DMS79 treated with DMSO at 0.1 percent for 48 hours (cell line): ENCODE results near the gene HVCN1.

ENCODE experiments used
- DNase-seq: peaks from one replicate; lab custom pipeline; 2025; lab: John Stamatoyannopoulos, UW

HVCN1 gene

GRCh38 chr12:110699591-110700445 is 10.9 kb upstream of the HVCN1 start:
- no peak for DNase-seq

DNA sequence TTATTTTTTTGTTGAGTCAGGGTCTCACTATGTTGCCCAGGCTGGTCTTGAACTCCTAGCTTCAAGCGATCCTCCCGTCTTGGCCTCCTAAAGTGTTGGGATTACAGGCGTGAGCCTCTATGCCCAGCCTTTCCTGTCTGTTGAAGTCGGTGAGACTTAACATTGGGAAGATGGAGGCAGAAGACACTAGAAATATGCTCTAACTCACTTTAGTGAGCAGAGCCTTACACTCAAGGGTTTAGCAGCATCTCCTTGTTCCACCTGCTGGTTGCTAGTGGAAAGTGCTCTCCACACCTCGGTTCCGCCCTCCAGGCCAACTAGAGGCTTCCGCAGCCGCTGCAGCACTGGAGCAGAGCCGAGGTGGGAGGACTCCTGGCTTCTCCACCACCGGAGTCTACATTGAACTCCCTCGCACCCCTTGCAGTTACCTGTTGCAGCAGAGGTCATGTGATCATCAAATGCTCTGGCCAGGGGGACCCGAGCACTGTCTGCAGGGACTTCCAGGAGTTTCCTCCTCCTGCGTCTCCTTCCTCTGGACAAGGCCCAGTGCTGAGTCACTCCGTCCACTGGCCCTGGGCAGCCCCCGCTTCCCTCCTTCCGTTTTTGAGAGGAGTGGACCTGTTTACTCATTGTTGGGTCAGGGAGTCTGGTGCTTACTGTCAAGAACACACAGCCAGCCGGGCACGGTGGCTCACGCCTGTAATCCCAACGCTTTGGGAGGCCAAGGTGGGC is 9.4 kb upstream of the HVCN1 start:
- DNase-seq, result no peak

GRCh38 chr12:110697236-110697635 is 8.3 kb upstream of the HVCN1 start:
- no peak for DNase-seq

DNA sequence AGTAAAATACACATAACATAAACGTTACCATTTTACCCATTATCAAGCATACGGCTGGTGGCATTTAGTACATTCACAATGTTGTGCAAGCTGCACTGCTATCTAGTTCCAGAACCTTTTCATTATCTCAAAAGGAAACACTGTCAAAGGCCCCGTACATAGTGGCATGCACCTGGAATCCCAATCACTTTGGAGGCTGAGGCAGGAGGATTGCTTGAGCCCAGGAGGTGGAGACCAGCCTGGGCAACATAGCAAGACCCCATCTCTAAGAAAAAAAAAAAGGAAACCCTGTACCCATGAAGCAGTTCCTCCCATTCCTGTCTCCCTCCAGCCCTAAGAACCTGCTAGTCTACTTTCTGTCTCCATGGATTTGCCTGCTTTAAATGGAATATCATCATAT is 7.4 kb upstream of the HVCN1 start:
- no peak for DNase-seq

GRCh38 chr12:110694330-110694901 is 5.5 kb upstream of the HVCN1 start:
- DNase-seq, result no peak

GRCh38 chr12:110693731-110694130 is 4.8 kb upstream of the HVCN1 start:
- no peak for DNase-seq

GRCh38 chr12:110690127-110690430 is 1.2 kb upstream of the HVCN1 start:
- no peak for DNase-seq

DNA sequence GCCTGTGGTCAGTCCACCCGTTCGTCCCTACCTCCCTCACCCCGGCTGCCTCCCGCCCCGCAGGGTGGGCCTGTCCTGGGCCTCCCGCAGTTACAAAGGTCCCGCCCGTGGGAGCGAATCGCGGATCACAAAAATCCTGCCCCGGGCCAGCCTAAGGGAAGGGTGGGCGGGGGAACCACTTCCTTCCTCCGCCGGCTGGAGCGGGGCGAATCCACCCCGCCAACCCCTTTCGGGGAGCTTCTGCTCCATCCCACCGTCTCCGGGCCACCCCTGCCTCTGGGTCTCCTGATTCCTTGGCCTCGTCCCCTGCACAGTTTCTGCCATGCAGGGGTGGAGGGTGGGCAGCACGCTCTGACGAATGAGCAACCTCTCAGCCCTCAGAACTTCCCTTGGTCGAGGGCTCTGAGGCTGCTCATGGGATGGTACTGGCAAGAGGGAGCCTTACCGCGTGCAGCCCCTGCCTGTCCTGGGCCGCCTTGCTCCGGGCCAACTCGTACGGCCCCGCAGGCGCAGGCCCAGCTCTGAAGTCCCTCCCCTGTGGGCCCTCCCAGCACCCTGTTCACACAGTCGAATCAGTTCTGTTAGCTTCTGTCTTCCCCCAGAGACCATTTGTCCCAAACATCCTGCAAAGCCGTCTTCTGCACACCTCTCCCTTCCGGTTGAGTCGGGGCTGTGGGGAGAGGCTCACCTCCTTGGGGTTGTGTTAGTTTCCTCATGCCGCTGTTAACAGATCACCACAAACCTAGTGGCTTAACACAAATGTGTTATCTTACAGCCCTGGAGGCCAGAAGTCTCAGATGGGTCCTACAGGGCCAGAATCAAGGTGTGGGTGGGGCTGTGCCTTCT is 589 bp upstream of the HVCN1 start:
- no peak for DNase-seq

DNA sequence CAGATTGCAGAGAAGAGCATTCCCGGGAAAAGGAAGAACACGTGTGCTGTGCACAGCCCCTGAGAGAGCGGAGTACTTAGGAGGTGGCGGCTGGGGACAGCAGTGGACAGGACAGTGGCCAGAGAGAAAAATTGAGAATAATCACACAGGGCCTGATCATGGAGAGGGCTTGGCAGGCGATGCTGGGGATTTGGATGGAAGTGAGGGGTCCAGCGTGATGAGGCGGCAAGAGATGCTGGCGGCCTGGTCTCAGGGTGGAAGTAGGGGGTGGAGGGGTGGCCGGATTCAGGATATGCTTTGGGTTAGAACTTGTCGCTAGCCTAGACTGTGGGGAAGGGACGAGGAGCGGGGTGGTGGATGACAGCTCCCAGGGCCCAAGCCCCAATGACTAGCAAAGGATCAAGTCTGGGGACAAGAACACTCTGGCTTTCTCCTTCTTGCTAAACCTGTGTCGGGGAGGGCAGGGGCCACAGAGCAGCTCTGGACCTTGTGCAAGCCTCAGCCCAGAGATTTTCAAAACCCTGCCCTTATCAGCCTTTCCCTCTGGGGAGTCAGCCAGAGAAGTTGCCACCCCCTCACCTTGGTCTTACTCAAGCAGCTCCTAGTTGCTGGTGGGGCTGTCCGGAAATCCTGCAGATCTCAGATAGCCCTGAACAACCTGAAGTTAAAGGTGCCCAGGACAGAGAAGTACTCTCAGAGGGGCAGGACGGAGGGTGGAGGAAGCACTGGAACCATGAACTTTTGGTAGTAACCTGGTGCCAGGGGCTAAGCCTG is 1.3 kb downstream of the HVCN1 start:
- no peak for DNase-seq

DNA sequence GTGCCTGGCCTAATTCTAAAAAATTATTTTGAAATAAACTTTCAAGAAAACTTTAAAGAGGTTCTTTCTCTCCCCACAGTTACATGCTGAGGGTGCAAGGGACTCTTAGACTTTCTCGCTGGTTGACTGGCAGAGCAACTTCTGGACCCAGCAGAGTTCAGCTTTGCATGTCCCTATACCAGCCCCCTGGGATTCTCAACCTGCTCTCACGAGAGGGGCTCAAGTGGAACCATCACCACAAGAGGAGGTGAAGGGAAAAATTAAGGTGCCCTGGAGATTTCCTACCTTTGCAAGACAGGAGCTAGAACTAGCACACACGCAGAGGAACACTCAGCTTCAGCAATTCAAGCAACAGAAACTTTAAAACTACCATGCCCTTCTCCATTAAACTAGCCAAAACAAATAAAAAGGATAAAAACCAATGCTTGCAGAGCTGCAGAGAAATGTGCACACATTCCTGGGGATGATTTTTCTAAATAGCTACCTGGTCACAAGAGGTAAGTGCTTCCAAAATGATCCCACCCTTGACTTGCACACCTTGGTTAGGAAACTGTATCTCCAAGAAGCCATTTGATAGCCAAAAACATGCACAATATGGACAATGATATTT is 2.5 kb downstream of the HVCN1 start:
- DNase-seq, result no peak

- DNase-seq, result no peak
Observed at GRCh38 chr12:110684312-110684836, 4.5 kb downstream of the HVCN1 start.

DNA sequence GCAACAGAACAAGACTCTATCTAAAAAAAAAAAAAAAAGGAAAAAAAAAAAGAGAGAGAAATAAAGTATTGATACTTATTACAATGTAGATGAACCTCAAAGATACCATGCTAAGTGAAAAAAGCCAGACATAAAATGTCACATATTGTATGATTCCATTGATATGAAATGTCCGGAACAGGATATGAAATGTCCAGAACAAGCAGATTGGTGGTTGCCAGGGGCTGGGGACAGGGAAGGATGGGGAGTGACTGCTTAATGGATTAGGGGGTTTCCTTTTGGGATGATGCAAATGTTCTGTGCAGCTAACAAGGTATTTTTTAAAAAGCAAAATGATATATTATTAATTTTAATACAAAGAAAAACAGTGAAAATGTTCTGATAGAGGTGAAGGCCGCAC is 5.0 kb downstream of the HVCN1 start:
- DNase-seq, result no peak

- no peak for DNase-seq
Observed at GRCh38 chr12:110680032-110680431, 8.9 kb downstream of the HVCN1 start.

DNA sequence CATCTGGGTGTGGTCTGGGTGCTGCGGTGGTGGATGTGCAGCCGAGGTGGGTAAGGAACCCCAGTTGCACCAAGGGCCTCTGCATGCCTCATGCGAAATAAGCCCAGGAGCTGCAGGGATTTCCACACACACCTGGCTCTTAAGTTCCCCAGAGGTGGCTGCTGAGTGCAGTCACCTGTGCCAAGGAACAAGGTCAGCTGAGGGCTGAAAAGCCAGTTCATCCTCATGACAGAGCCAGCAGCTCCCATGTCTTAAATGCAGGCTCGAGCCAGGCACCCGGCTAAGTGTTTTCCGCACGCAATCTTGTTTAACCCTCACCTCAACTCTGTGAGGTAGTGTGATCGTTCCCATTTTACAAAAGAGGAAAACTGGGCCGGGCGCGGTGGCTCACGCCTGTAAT is 9.7 kb downstream of the HVCN1 start:
- no peak for DNase-seq

- no peak for DNase-seq
Observed at GRCh38 chr12:110677982-110678381, 10.9 kb downstream of the HVCN1 start.

- DNase-seq, result no peak
Observed at GRCh38 chr12:110677206-110677911, 11.6 kb downstream of the HVCN1 start.

- DNase-seq, result no peak
Observed at GRCh38 chr12:110676171-110676570, 12.7 kb downstream of the HVCN1 start.

DNA sequence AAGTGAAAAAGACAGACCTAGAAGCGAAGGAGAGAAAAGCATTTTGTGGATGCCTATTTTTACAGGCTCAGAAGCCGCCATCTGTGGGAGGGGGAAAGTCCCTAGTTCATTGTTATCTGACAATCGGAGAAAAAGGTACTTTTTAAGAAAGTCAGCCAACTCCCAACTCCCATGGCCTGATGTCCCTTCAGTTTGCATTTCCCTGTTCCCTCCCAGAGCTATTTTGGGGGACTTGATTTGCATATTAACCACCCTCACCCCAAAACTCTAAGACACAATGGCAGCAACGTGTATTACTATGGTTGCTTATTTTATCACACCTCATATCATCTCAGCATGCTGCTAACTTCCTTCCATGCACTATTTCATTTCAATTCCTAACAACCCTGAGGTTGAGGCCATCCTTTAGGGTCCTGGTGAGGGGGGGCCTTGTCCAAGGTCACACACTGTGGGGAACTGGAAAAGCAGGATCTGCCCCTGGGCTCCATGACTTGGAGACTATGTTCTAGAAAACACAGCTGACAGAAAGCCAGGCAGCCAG is 18.7 kb downstream of the HVCN1 start:
- no peak for DNase-seq

DNA sequence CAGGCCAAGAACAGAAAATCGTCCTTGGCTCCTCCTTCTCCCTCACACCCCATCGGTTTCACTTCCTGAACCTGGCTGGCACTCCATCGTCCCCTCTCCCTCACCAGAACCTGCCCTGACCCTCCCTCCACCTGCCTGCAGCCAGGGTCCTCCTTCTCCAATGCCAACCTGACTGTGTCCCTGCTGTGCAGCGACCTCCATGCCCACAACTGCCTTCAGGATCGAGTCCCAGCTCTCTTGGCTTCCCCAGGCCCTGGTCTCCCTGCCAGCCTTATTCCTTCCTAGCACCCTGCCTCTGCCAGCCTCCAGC is 19.8 kb downstream of the HVCN1 start:
- no peak for DNase-seq
